HG03159 (cell line): ENCODE results near the gene SPATA33.
"Not testable (repeated sequence)": the region's sequence is repeated elsewhere in the genome, so short reads cannot be mapped to it uniquely, and the experiment has no call there.

Experiments
- ATAC-seq: cut with Tn5 transposase; IDR thresholded peaks from one replicate; pipeline ENCODE4 v1.9.1; 2021; ENCODE audit warnings: mild to moderate bottlenecking, moderate library complexity; ENCODE audit not compliant: unreplicated experiment

SPATA33 gene

DNA sequence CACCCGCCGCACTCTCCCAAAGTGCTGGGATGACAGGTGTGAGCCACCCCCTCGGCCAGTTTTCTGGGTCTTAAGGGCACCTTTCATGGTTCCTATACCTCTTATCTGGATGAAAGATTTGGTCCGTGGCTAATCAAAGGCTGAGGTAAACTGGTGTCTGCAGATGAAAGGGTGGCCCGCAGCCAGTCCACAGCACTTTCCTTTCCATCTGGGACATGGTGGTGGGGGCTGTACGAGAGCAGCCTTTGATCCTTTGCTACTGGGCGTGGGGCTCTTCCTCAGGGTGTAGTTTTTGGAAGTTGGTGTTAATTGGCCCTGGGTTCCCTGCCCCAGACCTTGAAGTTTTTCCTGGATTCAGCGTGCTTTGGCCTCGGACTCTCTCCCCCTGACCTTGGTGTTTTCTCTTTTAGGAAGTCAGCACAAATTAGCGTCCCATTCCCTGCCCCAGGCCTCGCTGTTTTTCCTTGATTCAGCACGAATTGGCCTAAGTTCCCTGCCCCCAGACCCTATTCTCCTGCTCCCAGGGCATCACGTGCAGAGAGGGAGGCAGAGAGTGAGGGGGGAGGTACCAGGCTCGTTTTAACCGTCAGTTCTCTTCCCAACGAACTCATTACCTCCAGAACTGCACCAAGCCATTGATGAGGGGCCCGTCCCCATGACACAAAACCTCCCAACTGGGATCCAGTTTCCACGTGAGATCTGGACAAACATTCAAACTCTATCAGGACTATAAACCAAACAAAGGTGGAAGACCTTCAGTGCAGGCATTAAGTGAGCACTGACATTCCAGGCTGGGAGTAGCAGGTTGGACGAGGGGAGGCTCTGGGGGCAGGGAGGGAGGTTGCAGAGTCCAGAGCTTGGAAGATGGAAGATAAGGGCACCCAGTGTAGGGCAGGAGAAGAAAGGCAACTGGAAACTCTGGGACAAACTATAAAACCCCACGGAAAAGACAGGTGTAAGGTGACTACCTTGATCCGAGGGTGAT lies 32.6 kb upstream of the SPATA33 start:
- ATAC-seq = no peak

- ATAC-seq = no peak
These were observed 27.6 kb upstream of the SPATA33 start for GRCh38 chr16:89629827-89630610.

- no peak for ATAC-seq
These were observed 24.5 kb upstream of the SPATA33 start for GRCh38 chr16:89633064-89633631.

DNA sequence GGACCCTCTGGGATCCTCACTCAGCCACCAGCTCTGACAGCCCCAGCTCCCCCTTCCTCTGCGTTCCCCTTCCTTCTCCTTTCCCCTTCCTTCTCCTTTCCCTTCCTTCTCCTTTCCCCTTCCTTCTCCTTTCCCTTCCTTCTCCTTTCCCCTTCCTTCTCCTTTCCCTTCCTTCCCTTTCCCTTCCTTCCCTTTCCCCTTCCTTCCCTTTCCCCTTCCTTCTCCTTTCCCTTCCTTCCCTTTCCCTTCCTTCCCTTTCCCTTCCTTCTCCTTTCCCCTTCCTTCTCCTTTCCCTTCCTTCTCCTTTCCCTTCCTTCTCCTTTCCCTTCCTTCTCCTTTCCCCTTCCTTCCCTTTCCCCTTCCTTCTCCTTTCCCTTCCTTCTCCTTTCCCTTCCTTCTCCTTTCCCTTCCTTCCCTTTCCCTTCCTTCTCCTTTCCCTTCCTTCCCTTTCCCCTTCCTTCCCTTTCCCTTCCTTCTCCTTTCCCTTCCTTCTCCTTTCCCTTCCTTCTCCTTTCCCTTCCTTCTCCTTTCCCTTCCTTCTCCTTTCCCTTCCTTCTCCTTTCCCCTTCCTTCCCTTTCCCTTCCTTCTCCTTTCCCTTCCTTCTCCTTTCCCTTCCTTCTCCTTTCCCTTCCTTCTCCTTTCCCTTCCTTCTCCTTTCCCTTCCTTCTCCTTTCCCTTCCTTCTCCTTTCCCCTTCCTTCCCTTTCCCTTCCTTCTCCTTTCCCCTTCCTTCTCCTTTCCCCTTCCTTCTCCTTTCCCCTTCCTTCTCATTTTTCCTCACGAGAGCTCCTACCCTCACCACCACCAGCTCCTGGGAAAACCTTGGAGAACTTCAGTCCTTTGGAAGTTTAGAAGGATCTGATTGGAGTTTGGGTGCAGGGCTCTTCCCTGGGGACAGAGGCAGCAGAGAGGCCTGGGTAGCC lies 22.9 kb upstream of the SPATA33 start:
- ATAC-seq = not testable (repeated sequence)

- no peak for ATAC-seq
These were observed 21.0 kb upstream of the SPATA33 start for GRCh38 chr16:89636663-89637062.

GRCh38 chr16:89637379-89637778 lies 20.3 kb upstream of the SPATA33 start:
- no peak for ATAC-seq

GRCh38 chr16:89638455-89638854 lies 19.2 kb upstream of the SPATA33 start:
- no peak for ATAC-seq

GRCh38 chr16:89639385-89639784 lies 18.3 kb upstream of the SPATA33 start:
- ATAC-seq = no peak

- ATAC-seq = no peak
These were observed 16.0 kb upstream of the SPATA33 start for GRCh38 chr16:89641458-89642119.

- no peak for ATAC-seq
These were observed 15.1 kb upstream of the SPATA33 start for GRCh38 chr16:89642574-89642973.

DNA sequence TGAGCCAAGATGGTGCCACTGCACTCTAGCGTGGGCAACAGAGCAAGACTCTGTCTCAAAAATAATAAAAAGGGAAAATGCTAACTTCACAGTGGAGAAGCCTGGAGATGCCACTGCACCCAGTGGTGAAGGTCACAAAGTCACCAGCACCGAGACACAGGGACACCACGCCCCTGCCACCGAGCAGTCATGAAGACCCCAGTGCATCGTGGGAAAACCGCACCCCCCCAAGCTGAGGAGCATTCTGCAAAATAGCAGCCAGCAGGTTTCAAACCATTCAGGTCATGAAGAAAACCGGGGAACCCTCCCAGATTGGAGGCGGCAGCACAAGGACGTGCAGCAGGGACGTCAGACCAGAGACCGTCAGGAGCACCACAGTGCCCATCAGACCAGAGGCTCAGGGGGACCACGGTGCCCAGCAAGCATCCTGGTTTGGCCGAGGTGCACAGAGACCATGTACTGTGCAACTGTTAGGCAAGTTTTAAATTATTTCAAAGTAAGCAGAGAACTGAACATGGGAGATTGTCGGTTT lies 13.8 kb upstream of the SPATA33 start:
- ATAC-seq = no peak

- no peak for ATAC-seq
These were observed 12.5 kb upstream of the SPATA33 start for GRCh38 chr16:89645122-89645521.

DNA sequence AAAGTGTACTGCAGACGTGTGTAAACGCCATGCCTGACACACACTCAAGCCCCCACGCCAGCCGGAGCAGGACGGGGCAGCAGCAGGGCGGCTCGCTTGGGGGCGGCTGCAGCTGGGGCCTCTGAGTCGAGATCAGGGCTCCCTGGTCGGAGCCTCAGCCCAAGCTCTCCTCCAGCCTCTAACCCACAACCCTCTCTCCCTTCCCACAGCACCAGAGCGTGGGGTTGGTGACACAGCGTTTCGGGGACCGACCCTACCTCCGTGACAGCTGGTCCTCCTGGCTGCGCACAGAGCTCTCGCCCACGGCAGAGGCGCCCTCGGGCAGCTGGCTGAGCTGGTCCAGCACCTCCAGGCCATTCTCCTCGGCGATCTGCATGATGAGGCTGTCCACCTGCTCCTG lies 11.4 kb upstream of the SPATA33 start:
- no peak for ATAC-seq

DNA sequence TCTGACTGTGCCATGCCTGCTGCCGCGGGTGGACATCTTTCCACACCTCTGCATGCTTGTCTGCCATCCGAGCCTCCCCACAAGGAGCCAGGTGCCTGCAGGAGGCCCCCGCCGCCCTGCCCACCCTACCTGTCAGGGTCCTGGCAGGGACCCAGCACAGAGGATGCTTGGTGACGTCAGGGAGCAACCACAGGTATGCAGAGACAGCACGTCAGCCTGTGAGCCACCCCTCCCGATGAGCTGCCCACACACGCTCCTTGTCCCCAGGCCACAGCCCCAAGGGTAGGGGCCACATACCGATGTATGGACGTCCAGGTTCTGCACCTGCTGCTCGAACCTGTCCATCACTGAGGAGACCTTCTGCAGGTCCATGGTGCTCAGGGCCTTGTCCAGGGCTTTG lies 10.7 kb upstream of the SPATA33 start:
- no peak for ATAC-seq

- no peak for ATAC-seq
These were observed 6.1 kb upstream of the SPATA33 start for GRCh38 chr16:89651584-89651983.

DNA sequence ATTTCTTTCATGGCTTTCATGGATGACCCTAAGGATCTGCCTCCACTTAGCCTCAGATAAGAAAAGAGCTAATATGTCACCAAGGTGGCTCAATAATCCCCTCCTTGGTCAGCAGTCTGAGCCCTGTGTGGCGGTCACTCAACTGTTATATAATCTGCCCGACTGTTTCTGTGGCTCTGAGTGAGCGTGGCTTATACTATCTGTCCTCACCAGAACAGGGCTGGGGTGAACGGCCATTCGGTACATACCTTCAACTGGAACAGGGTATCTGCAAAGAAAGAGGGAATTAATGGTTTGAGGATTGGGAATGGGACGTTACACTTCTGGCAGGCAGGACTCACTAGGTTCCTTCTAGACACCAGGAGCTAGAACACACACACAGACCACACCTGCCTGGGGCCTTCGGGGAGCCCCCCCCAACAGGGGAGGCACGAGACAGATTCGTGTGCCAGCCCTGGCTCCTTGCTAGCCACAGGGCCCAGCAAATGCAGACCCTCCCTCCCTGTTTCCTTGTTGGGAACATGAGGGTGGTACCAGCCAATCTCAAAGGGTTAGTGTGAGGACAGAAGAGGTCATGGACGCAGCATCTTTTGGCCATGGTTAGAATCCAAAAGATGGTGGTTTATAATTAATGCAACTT lies 3.9 kb upstream of the SPATA33 start:
- ATAC-seq = no peak

- ATAC-seq = no peak
These were observed 2.5 kb upstream of the SPATA33 start for GRCh38 chr16:89655062-89655643.

DNA sequence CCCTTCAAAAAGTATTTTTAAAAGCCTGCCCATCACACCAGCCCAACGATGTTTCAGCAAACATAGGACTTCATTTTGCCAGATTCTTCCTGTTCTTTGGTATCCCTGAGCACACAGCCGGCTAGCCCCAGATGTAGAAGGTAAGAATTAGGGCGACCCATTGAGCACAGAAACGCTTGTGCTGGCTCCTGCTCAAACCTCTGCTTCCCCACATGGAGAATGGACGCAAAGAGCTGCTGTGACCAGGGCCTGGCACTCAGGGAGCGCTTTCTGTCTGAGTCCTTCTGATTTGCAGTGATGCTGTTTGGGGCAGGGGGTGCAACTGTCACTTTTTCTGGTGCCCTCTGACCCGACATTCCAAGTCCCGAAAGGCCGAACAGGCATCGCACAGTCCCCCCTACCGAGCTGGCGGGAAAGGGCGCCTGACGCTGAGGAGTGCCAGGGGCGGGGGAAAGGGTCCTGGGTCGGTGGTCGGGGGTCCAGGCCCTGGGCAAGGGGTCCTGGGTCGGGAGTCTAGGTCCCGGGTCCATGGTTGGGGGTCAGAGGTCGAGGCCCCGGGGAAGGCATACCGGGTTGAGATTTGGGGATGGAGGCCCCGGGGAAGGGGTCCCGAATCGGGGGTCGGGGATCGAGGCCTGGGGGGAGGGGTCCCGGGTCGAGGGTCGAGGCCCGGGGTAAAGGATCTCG lies 1.1 kb upstream of the SPATA33 start:
- no peak for ATAC-seq
